ENCODE data around the gene IGSF9. TPM values are rescaled to one million over a fixed set of nuclear protein-coding genes. Genes with fewer than 3 reads are reported as not detected.
"Not testable (repeated sequence)": the region's sequence is repeated elsewhere in the genome, so short reads cannot be mapped to it uniquely, and the experiment has no call there.

The IGSF9 gene
- total and polyA plus RNA-seq, 8 donors: 2.0 to 36.2 (median 7.8) TPM

DNA sequence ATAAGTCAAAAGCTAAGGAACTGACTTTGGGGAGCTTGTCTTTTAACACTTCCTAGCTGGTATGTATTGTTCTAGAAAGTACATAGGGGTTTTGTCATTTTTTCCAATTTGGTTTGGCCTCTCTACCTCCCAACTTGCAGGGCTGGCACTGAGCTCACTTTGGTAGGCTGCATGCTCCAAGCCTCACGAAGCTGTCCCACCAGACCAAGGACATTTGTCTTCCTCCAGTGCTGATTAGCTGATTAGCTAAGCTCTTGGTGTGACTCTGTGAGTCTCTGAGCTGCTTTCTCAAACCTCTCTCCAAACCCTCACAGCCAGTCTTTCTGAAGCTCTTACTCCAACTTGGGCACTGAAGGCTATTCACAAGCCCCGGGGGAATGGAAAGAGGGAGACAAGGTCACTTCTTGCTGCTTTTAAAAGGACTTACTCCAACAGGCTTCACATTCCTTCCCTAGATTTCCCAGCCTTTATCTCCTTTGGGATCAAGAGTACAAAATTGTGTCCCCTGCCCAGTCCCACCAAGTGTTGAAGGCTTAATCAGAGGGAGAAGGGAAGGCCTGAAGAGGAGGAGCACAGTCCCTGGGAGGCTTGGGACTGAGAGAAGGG lies 44.6 kb downstream of the IGSF9 start:
- peaks cover 20 to 33% (median 29%) of the 10 kb centered on the region in 4 donors for H3K4me1 ChIP-seq
- H3K27ac ChIP-seq: peak overlapping the region; percentile 46 to 84 (median 79)
- no peaks in the 10 kb centered on the region for H3K27me3 ChIP-seq
- H3K4me3 ChIP-seq: peak overlapping the region in 1 of 4 donors; percentile 25
- 44 to 54% (median 51%) methylated on average over 2 of the region's 2 CpGs for WGBS, 5 donors
- H3K9me3 ChIP-seq: no peaks in the 10 kb centered on the region
- intact Hi-C loops (cut with DNase I; ENCODE audit: low total_unique reads): no loop called here
- no peaks in the 10 kb centered on the region for H3K36me3 ChIP-seq
- DNase-seq: no peak
- no peak for TF ChIP-seq POLR2AphosphoS5 (IDR thresholded peaks at IDR 0.05)
- TF ChIP-seq EP300 (IDR thresholded peaks at IDR 0.05): no peak
- TF ChIP-seq POLR2A (IDR thresholded peaks at IDR 0.05): no peak
- TF ChIP-seq, protein P1, sequence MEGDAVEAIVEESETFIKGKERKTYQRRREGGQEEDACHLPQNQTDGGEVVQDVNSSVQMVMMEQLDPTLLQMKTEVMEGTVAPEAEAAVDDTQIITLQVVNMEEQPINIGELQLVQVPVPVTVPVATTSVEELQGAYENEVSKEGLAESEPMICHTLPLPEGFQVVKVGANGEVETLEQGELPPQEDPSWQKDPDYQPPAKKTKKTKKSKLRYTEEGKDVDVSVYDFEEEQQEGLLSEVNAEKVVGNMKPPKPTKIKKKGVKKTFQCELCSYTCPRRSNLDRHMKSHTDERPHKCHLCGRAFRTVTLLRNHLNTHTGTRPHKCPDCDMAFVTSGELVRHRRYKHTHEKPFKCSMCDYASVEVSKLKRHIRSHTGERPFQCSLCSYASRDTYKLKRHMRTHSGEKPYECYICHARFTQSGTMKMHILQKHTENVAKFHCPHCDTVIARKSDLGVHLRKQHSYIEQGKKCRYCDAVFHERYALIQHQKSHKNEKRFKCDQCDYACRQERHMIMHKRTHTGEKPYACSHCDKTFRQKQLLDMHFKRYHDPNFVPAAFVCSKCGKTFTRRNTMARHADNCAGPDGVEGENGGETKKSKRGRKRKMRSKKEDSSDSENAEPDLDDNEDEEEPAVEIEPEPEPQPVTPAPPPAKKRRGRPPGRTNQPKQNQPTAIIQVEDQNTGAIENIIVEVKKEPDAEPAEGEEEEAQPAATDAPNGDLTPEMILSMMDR (IDR thresholded peaks at IDR 0.05): no peak

DNA sequence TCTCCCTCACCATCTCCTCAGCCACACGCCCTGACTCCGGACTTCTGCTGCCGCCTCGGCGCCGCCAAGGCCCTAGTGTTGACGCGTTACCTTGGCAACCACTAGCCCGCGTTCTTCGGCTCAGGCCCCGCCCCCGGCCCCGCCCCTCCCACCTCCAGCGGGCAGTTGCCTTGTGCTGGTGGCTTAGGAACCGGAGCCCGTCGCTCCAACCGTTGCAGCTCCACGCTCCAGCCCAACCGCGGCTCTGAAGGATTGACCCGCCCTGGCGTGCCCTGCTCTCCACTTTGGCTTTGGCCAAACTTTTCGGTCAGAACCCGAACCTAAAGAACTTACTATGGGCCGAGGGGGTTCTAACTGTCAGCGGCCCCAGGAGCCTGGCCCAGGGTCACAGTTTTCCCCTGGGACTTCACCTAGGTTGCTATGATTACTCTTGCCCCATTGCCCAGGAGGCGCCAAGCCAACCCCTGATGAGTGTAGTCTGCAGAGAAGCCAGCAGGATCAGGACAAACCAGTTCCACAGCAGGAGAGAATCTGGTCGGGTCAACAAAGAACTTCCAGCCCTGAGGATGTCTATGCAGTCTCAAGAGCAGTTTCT lies 45.2 kb downstream of the IGSF9 start, which contains the start of gene CFAP45:
Gene CFAP45, minus strand, starts transcription at position 80 of the 595 bp plus-strand sequence. Its CDS starts 67 bp downstream, at position 13.
- Histone ChIP-seq H3K36me3 (no peaks in the 10 kb centered on the region), H3K9me3 (no peaks in the 10 kb centered on the region), H3K4me1 (peaks cover 20 to 34% (median 33%) of the 10 kb centered on the region in 4 donors), H3K27ac (peak within 1 kb of the TSS; percentile 76 to 93 (median 81)), H3K27me3 (no peaks in the 10 kb centered on the region), H3K4me3 (peak within 1 kb of the TSS in 1 of 4 donors; percentile 25)
- 11 to 37% (median 12%) methylated on average over 24 to 30 of the region's 30 CpGs for WGBS, 5 donors
- TF ChIP-seq POLR2A (IDR thresholded peaks at IDR 0.05) (no peak), POLR2AphosphoS5 (IDR thresholded peaks at IDR 0.05) (peak in 1 of 3 donors; percentile 12), EP300 (IDR thresholded peaks at IDR 0.05) (no peak)
- TF ChIP-seq, protein P1 (IDR thresholded peaks at IDR 0.05): no peak
- intact Hi-C loops (cut with DNase I; ENCODE audit: low total_unique reads): no loop called here
- DNase-seq: peak; percentile 91 to 97

DNA sequence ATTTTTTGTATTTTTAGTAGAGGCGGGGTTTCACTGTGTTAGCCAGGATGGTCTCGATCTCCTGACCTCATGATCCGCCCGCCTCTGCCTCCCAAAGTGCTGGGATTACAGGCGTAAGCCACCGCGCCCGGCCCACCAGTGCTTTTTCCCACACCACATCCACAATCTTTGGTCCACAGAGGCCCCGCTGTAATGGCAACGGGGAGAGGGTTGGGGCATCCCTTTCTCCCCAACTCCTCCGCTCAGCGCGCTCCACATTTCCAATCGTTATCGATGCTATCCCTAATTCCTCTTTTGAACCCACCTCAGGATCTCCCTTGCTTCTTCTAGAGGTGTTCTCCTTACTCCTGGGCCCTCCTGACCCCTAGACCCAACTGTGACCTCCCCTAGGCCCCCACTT lies 45.8 kb downstream of the IGSF9 start:
- intact Hi-C loops (cut with DNase I; ENCODE audit: low total_unique reads); H3K9me3 ChIP-seq; DNase-seq; H3K27me3 ChIP-seq; H3K36me3 ChIP-seq; H3K4me3 ChIP-seq: not testable (repeated sequence)
- 70 to 88% (median 81%) methylated on average over 11 to 15 of the region's 15 CpGs for WGBS, 5 donors
- peaks cover 20 to 34% (median 33%) of the 10 kb centered on the region in 4 donors for H3K4me1 ChIP-seq
- peak overlapping the region; percentile 76 to 93 (median 81) for H3K27ac ChIP-seq

DNA sequence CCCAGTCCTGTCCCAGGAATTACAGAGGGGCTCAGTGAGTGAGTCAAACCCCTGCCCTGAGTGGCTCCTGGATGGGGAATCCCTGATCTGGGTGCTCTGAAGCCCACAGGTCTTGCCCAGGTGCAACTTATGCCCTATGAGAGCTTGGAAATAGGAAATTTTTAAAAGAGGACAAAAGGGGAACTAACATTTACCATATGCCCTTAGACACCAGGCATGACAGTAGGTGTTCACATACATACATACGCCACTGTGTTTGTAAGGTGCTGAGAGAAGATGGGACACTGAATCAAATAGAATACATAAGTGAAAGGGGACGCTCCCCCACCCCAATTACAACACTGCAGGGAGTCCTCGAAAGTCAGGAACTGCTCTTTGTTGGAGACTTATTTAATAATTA lies 46.9 kb downstream of the IGSF9 start:
- no peaks in the 10 kb centered on the region for H3K27me3 ChIP-seq
- TF ChIP-seq POLR2AphosphoS5 (IDR thresholded peaks at IDR 0.05): no peak
- no peak for TF ChIP-seq POLR2A (IDR thresholded peaks at IDR 0.05)
- TF ChIP-seq EP300 (IDR thresholded peaks at IDR 0.05): no peak
- TF ChIP-seq, protein P1 (IDR thresholded peaks at IDR 0.05): no peak
- WGBS, 5 donors: 68 to 91% (median 88%) methylated on average over 3 of the region's 3 CpGs
- no peak for DNase-seq
- H3K36me3 ChIP-seq: no peaks in the 10 kb centered on the region
- H3K9me3 ChIP-seq: no peaks in the 10 kb centered on the region
- H3K27ac ChIP-seq: no peak overlapping the region
- H3K4me1 ChIP-seq: peaks cover 20 to 34% (median 33%) of the 10 kb centered on the region in 4 donors
- intact Hi-C loops (cut with DNase I; ENCODE audit: low total_unique reads): no loop called here
- no peak overlapping the region for H3K4me3 ChIP-seq

DNA sequence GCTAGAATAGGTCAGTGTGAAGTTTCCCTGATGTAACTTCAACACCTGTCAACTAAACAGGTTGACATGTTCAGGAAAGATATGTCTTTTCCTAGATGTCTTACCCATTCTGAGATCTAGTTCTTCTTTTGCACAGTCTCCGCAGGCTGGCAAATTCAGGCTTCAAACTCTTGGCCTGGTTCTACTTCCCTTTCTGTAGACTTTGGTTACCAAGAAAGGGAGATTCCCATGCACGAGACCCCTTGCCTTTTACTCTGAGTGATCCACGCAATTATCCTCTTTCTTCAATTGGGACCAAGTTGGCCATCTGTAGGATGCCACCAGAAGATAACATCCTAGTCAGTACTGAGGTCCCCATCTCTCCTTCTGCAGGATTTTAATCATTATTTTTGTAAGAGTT lies 47.5 kb downstream of the IGSF9 start:
- intact Hi-C loops (cut with DNase I; ENCODE audit: low total_unique reads): no loop called here
- H3K4me3 ChIP-seq: no peak overlapping the region
- WGBS, 5 donors: 79 to 94% (median 87%) methylated on average over 3 of the region's 3 CpGs
- H3K27me3 ChIP-seq: no peaks in the 10 kb centered on the region
- TF ChIP-seq POLR2AphosphoS5 (IDR thresholded peaks at IDR 0.05) (no peak), POLR2A (IDR thresholded peaks at IDR 0.05) (no peak), EP300 (IDR thresholded peaks at IDR 0.05) (no peak)
- TF ChIP-seq, protein P1 (IDR thresholded peaks at IDR 0.05): no peak
- peaks cover 20 to 34% (median 34%) of the 10 kb centered on the region in 4 donors for H3K4me1 ChIP-seq
- no peak overlapping the region for H3K27ac ChIP-seq
- no peaks in the 10 kb centered on the region for H3K9me3 ChIP-seq
- no peaks in the 10 kb centered on the region for H3K36me3 ChIP-seq
- DNase-seq: no peak

Measured in stomach (tissue), 9 donors.